Measurements from ENCODE around the gene FAM210B.

DNA sequence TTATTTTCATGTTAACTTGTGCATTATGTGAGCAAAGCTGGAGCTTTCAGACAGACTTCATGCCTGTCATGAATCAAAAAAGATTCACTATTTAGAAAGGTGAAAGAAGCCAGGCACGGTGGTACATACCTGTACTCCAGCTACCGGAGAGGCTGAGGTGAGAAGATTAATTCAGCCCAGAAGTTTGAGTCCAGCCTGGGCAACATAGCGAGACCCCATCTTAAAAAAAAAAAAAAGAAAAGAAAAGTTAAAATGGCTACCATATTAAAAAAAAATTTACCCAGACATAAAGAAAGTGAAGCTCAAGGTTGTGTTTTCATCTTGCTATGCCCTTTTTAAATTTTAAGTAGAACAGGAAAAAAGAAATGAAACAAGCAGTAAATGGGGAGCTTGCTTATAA lies 54.2 kb downstream of the FAM210B start:
- TF ChIP-seq, protein P1, sequence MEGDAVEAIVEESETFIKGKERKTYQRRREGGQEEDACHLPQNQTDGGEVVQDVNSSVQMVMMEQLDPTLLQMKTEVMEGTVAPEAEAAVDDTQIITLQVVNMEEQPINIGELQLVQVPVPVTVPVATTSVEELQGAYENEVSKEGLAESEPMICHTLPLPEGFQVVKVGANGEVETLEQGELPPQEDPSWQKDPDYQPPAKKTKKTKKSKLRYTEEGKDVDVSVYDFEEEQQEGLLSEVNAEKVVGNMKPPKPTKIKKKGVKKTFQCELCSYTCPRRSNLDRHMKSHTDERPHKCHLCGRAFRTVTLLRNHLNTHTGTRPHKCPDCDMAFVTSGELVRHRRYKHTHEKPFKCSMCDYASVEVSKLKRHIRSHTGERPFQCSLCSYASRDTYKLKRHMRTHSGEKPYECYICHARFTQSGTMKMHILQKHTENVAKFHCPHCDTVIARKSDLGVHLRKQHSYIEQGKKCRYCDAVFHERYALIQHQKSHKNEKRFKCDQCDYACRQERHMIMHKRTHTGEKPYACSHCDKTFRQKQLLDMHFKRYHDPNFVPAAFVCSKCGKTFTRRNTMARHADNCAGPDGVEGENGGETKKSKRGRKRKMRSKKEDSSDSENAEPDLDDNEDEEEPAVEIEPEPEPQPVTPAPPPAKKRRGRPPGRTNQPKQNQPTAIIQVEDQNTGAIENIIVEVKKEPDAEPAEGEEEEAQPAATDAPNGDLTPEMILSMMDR (IDR thresholded peaks at IDR 0.05) = no peak
- TF ChIP-seq POLR2A (IDR thresholded peaks at IDR 0.05) (no peak), POLR2AphosphoS5 (IDR thresholded peaks at IDR 0.05) (no peak)
